SW 1271 (cell line): ENCODE results near the gene TSPAN5.

ENCODE experiments used
- DNase-seq, 2 experiments: peaks; one replicate each; lab custom pipeline; 2025; lab: John Stamatoyannopoulos, UW

The TSPAN5 gene

GRCh38 chr4:98617358-98618047, 40.9 kb downstream of the TSPAN5 start:
- DNase-seq: no peak

- no peak for DNase-seq
These were observed 42.4 kb downstream of the TSPAN5 start for GRCh38 chr4:98615991-98616390.

GRCh38 chr4:98614662-98615061, 43.7 kb downstream of the TSPAN5 start:
- DNase-seq: no peak

- DNase-seq: no peak
These were observed 44.3 kb downstream of the TSPAN5 start for GRCh38 chr4:98614094-98614493.

- no peak for DNase-seq
These were observed 44.8 kb downstream of the TSPAN5 start for GRCh38 chr4:98613453-98614075.

- no peak for DNase-seq
These were observed 45.8 kb downstream of the TSPAN5 start for GRCh38 chr4:98612318-98613250.

GRCh38 chr4:98611677-98612317, 46.6 kb downstream of the TSPAN5 start:
- DNase-seq: no peak

GRCh38 chr4:98610926-98611676, 47.3 kb downstream of the TSPAN5 start:
- DNase-seq: no peak

- no peak for DNase-seq
These were observed 48.0 kb downstream of the TSPAN5 start for GRCh38 chr4:98610431-98610830.

- no peak for DNase-seq
These were observed 48.5 kb downstream of the TSPAN5 start for GRCh38 chr4:98609934-98610333.

GRCh38 chr4:98608356-98608755, 50.1 kb downstream of the TSPAN5 start:
- DNase-seq: no peak

GRCh38 chr4:98606894-98607293, 51.5 kb downstream of the TSPAN5 start:
- no peak for DNase-seq

- DNase-seq: no peak
These were observed 53.2 kb downstream of the TSPAN5 start for GRCh38 chr4:98605216-98605615.

- DNase-seq: no peak
These were observed 53.7 kb downstream of the TSPAN5 start for GRCh38 chr4:98604723-98605122.

- no peak for DNase-seq
These were observed 54.5 kb downstream of the TSPAN5 start for GRCh38 chr4:98603683-98604521.

GRCh38 chr4:98602270-98602669, 56.1 kb downstream of the TSPAN5 start:
- no peak for DNase-seq

GRCh38 chr4:98601708-98602107, 56.7 kb downstream of the TSPAN5 start:
- DNase-seq: no peak

GRCh38 chr4:98599617-98600205, 58.7 kb downstream of the TSPAN5 start:
- no peak for DNase-seq

GRCh38 chr4:98586962-98587354, 71.5 kb downstream of the TSPAN5 start:
- no peak for DNase-seq

- no peak for DNase-seq
These were observed 72.0 kb downstream of the TSPAN5 start for GRCh38 chr4:98586291-98586961.
